Astrocyte of the hippocampus (primary cell): ENCODE data around the gene IFT74.

Experiments
- DNase-seq: peaks from one replicate; pipeline ENCODE4 v3.0.0; 2011; ENCODE audit warnings: low read depth, low spot score

IFT74 gene

GRCh38 chr9:26955921-26956859, at the start of gene IFT74:
Gene IFT74, plus strand, starts transcription at chr9:26956412. Its CDS starts 5,556 bp downstream, at chr9:26961968.
- DNase-seq = peak; percentile 99

GRCh38 chr9:26913138-26913668, 43.0 kb upstream of the IFT74 start:
- no peak for DNase-seq

- DNase-seq = no peak
These were observed 36.5 kb upstream of the IFT74 start for GRCh38 chr9:26919698-26920097.

- DNase-seq = no peak
These were observed 30.6 kb upstream of the IFT74 start for GRCh38 chr9:26925609-26926008.

- DNase-seq = no peak
These were observed 27.2 kb upstream of the IFT74 start for GRCh38 chr9:26928902-26929495.

GRCh38 chr9:26935847-26936246, 20.4 kb upstream of the IFT74 start:
- no peak for DNase-seq

GRCh38 chr9:26937816-26938371, 18.3 kb upstream of the IFT74 start:
- no peak for DNase-seq

- DNase-seq = no peak
These were observed 16.1 kb upstream of the IFT74 start for GRCh38 chr9:26939955-26940711.

- DNase-seq = no peak
These were observed 15.4 kb upstream of the IFT74 start for GRCh38 chr9:26940779-26941178.

GRCh38 chr9:26945591-26945990, 10.6 kb upstream of the IFT74 start:
- DNase-seq = peak; percentile 13

GRCh38 chr9:26946753-26947727, 9.2 kb upstream of the IFT74 start, which contains the start of gene PLAA:
Gene PLAA, minus strand, starts transcription at chr9:26947242. Its CDS starts 197 bp downstream, at chr9:26947045.
- DNase-seq = peak; percentile 96

- DNase-seq = no peak
These were observed 8.5 kb upstream of the IFT74 start for GRCh38 chr9:26947736-26948135.

- no peak for DNase-seq
These were observed 6.6 kb upstream of the IFT74 start for GRCh38 chr9:26949637-26950069.

- DNase-seq = no peak
These were observed 5.7 kb upstream of the IFT74 start for GRCh38 chr9:26950521-26950920.

- DNase-seq = no peak
These were observed 4.4 kb upstream of the IFT74 start for GRCh38 chr9:26951794-26952193.

- DNase-seq = no peak
These were observed 2.1 kb upstream of the IFT74 start for GRCh38 chr9:26954050-26954508.

- no peak for DNase-seq
These were observed 849 bp upstream of the IFT74 start for GRCh38 chr9:26955222-26955903.

GRCh38 chr9:26956860-26957233, 635 bp downstream of the IFT74 start:
- no peak for DNase-seq

GRCh38 chr9:26971721-26972120, 15.5 kb downstream of the IFT74 start:
- DNase-seq = no peak

- no peak for DNase-seq
These were observed 17.8 kb downstream of the IFT74 start for GRCh38 chr9:26973989-26974388.
